Measurements from ENCODE around the gene PAPPA. TPM values are rescaled to one million over a fixed set of nuclear protein-coding genes. Genes with fewer than 3 reads are reported as not detected.

PAPPA gene
- total RNA-seq, 1 experiment from 2014 or later, result 0.17 TPM

- Histone ChIP-seq H3K18ac (ENCODE audit: insufficient read length, low read depth, low read length) (no peak overlapping the region), H3K4me1 (ENCODE audit: insufficient read depth, low read length) (no peaks in the 10 kb centered on the region), H3K23ac (ENCODE audit: insufficient read length, low read depth, low read length) (no peak overlapping the region), H2BK5ac (ENCODE audit: insufficient read length, low read length) (no peak overlapping the region), H2BK20ac (ENCODE audit: low read depth, low read length, poor library complexity, severe bottlenecking) (no peak overlapping the region), H3K79me1 (ENCODE audit: insufficient read depth, low read depth, low read length, poor library complexity, severe bottlenecking) (no peaks in the 10 kb centered on the region), H3T11ph (ENCODE audit: low read length) (no peak overlapping the region), H2BK12ac (ENCODE audit: insufficient read length, low read depth, low read length) (no peak overlapping the region), H3K4ac (ENCODE audit: low read depth, low read length) (no peak overlapping the region), H2BK120ac (ENCODE audit: low read depth, low read length, poor library complexity, severe bottlenecking) (no peak overlapping the region), H4K5ac (ENCODE audit: insufficient read length, low read depth, low read length) (no peak overlapping the region), H4K8ac (replicated peaks; ENCODE audit: insufficient read length, low read depth, low read length) (no peak overlapping the region), H3K9ac (ENCODE audit: extremely low read depth, insufficient read length, low read length) (no peak overlapping the region), H3K4me2 (ENCODE audit: insufficient read depth, insufficient read length, low read length) (no peak overlapping the region), H3K56ac (ENCODE audit: insufficient read length, low read depth, low read length) (no peak overlapping the region), H3K79me2 (ENCODE audit: insufficient read depth, low read length) (no peaks in the 10 kb centered on the region), H2AFZ (ENCODE audit: low read length) (no peak overlapping the region), H3K9me3 (ENCODE audit: control insufficient read depth, low read depth, low read length) (no peaks in the 10 kb centered on the region), H4K91ac (ENCODE audit: insufficient read length, low read depth, low read length) (no peak overlapping the region), H2AK5ac (ENCODE audit: insufficient read length, low read length) (no peak overlapping the region), H2BK15ac (ENCODE audit: low read depth, low read length) (no peak overlapping the region), H3K27ac (ENCODE audit: insufficient read length, low read depth, low read length) (no peak overlapping the region), H3K23me2 (ENCODE audit: insufficient read length, low read depth, low read length, poor library complexity, severe bottlenecking) (no peaks in the 10 kb centered on the region), H4K20me1 (ENCODE audit: control insufficient read depth, insufficient read depth, insufficient read length) (no peaks in the 10 kb centered on the region), H3K27me3 (ENCODE audit: insufficient read depth, low read length) (no peaks in the 10 kb centered on the region), H3K14ac (ENCODE audit: insufficient read depth, low read length) (no peak overlapping the region)
- no peaks in the 10 kb centered on the region for H3K4me1 Mint-ChIP-seq
- H3K36me3 Mint-ChIP-seq (ENCODE audit: insufficient read depth in 1 of 3, low read depth in 3 of 3), result no peaks in the 10 kb centered on the region
- H3K4me3 Mint-ChIP-seq, result no peak overlapping the region
- TF ChIP-seq, protein P1, sequence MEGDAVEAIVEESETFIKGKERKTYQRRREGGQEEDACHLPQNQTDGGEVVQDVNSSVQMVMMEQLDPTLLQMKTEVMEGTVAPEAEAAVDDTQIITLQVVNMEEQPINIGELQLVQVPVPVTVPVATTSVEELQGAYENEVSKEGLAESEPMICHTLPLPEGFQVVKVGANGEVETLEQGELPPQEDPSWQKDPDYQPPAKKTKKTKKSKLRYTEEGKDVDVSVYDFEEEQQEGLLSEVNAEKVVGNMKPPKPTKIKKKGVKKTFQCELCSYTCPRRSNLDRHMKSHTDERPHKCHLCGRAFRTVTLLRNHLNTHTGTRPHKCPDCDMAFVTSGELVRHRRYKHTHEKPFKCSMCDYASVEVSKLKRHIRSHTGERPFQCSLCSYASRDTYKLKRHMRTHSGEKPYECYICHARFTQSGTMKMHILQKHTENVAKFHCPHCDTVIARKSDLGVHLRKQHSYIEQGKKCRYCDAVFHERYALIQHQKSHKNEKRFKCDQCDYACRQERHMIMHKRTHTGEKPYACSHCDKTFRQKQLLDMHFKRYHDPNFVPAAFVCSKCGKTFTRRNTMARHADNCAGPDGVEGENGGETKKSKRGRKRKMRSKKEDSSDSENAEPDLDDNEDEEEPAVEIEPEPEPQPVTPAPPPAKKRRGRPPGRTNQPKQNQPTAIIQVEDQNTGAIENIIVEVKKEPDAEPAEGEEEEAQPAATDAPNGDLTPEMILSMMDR (conservative IDR thresholded peaks at IDR 0.05), result no peak
- H3K9me3 Mint-ChIP-seq, result no peaks in the 10 kb centered on the region
- H3K27me3 Mint-ChIP-seq (ENCODE audit: low read depth), result peaks cover 63% of the 10 kb centered on the region
- no peak for DNase-seq
- H3K27ac Mint-ChIP-seq, result no peak overlapping the region
- WGBS (ENCODE audit: extremely low coverage, insufficient read length, low lambda C conversion rate), result no CpG with 5 or more reads among the region's 5 CpGs
These were observed 108.9 kb downstream of the PAPPA start for GRCh38 chr9:116262448-116262847.

Measured in H9 (cell line).